Hepatic stellate cell (primary cell): ENCODE results near the gene C9orf78.

Experiments
- DNase-seq: peaks from one replicate; pipeline ENCODE4 v3.0.0; 2011; ENCODE audit warnings: low spot score

Gene C9orf78

DNA sequence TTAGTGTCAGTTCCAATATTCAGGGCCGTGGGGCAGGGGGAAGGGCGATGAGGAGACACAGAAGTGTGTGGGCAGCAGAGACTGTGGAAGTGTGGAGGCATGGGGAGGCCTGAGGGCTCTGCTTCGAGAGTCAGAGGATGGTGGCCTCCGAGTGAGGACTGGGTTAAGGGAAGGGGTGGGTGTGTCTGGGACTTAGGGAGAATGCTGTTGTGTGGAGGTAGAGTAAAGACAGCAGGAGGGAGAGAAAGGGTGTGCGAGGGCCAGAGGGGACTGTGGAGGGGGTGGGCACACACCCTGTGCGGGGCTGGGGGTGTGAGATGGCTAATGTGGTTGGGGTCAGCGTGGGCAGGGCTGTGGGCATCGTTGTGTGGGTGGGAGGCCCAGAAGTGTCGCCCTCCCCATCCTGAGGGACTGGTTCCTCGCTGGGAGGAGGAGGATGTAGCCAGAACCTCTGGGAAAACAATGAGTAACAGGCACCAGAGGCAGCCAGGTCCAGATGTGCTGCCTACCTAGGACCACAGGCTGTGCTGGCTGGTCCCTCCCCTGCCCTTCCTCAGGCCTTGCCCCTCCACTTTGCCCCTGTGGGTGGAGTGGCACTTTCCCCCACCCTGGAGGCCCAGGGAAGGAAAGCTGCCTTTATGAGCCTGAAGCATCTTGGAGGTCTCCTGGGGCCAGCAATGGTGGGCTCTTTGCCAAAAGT is 4.4 kb upstream of the C9orf78 start:
- no peak for DNase-seq

DNA sequence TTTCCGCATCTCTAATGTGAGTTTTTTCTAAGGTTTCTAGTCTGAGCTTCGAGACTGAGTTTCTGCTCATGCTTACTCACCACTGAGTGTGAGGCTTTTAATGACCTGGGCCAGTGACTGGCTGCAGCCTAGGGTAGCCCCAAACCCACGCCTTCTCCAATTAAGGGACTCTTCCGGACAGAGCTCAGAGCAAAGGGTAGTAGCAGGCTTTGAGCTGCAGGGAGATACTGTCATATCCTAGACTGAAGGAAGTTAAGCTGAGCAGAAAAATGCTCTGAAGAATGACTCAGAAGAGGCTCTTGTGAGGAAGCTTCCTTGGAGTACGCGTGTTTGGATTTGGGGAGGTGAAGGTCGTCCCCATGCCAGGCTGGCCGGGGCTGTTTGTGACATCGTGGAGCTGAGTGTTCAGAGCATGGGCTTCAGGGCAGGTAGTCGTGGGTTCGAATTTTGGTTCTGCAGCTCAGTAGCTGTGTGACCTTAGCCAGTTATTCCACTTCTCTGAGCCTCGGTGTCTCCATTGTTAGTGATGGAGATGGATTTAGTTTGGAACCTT is 3.7 kb upstream of the C9orf78 start:
- DNase-seq, result peak; percentile 71

DNA sequence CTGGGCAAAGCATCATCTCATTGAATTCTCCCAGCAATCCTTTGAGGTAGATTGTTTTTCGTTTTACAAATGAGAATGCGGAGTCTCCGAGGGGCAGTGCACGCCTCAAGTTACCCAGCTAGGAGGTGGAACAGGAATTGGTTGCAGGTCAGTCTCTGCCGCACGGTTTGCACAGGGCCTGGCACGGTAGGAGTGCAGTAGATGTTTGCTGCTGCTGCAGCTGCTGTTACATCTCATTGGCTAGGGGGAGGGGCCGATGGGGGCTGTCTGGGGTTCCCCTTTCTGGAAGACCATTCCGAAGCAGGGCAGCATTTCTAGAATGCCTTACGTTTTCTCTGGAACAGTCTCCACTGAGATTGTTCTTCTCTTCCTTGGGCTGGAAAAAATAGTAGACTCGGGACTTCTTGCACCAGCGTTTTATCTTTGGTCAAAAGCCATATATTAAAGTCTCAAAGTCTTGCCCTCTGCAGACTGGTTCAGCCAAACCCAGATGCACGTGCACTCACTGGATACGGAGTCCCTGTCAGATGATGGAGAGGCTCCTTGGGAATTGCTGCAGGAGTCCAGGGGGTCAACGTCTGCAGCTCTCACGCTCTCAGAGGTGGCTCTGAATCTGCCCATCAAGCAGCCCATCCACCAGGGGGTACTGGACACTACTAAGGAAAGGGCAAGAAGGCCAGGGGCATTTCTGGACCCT is 1.4 kb upstream of the C9orf78 start:
- DNase-seq, result no peak

DNA sequence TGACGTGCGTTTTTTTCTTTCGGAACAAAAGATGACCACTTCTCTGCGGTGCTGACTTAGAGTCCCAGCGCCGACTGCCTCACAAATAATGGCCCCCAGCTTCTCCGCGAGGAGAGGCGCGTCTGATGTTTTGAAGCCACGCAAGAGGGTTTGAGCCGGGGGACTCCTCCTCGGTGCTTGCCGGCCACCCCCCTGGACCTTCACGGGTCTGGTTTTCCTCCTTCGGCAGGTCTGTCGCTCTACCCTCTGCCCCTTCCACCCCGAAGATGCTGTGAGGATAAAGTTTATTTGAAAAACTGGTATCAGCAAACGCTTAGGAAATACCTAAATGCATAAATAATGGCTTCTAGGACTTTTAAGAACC is 767 bp upstream of the C9orf78 start:
- DNase-seq, result no peak

DNA sequence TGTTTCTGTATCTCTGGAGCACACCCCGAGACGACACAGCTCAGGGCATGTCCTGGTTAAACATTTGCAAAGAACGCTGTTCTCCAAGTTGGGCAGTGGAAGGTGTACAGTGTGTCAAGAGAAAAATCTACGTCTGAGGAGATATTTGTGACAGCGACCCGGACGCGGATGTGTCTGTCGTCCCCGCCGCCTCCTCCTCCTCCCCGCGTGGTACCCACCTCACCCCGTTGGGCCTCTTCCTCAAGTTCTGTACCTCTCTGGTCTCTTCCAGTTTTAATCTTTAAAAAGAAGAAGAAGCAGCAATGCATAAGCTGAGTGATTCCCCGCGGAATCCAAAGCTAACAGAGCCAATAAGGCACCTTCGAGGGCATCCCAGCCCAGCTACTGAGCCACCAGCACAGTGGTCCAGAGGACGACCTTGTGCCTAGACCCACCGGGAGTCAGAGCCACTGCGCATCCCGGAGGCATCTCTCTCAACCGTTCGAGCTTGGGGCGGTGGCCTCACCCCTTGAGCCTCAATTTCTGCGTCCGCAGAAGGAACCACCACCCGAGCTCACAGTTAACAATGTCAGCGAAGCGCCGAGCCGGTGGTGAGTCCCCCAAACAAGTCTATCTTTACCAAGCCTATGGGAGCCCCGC is 467 bp downstream of the C9orf78 start:
- peak; percentile 34 for DNase-seq

DNA sequence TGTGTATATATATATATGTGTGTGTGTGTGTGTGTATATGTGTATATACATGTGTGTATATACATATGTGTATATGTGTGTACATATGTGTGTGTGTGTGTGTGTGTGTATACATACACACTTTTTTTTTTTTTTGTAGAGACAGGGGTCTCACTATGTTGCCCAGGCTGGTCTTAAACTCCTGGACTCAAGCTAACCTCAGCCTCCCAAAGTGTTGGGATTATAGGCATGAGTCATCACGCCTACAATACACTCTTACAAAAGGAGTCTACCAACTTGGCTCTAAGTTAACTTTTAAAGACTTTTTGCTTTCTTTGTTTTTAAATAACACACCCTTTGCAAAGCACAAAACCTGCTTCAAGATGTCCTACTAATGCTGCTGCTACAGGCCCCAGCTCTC is 2.1 kb downstream of the C9orf78 start:
- no peak for DNase-seq

DNA sequence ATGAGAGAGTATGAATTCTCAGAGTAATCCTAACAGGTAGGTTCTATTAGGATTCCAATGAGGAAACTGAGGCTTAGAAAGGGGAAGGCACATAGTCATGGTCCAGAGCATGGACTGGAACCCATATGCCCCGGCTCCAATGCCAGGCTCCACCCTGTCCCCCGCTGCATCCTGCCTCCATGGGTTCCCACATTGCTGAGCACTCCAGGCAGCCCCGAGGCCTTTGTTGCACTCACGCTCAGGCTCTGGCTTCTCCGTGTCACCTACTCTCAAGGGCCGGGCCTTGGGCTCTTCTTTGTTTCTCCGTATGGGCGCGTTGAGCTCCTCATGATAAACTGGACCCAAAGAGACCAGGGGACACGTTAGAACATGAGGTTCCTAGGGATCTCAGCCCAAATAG is 6.1 kb downstream of the C9orf78 start:
- DNase-seq, result no peak

DNA sequence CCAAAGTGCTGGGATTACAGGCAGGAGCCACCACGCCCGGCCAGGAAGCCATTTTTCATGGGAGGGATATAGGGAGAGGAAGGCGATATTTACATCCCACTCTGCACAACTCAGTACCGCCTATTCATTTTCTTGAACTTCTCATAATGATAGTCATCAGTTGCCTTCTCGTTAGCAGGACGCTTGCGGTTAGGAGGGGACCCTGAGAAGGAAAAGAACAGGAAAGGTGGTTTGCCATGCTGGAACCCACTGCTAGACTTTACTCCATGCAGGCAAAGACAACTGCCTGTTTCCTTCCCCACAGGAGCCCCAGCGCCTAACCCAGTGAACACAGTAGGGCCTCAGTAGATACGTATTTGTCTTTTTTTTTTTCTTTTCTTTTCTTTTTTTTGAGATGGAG is 7.0 kb downstream of the C9orf78 start:
- DNase-seq, result no peak

DNA sequence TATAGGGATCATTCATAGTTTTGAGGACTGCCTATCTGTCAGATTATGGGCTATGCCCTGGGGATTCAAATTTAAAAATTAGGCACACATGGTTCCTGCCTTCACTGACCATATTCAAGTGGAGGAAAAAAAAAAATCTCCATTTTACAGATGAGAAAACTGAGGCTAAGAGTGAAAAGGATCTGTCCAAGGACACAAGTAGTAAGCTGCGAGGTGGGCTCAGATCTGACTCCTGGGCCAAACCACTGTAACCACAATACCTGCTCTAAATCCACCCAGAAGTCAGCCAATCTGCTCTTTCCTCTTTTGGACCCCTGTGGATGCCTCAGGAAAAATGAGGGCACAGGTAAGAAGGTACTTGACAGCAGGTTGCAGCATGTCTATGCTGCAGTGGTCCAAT is 8.3 kb downstream of the C9orf78 start:
- no peak for DNase-seq

DNA sequence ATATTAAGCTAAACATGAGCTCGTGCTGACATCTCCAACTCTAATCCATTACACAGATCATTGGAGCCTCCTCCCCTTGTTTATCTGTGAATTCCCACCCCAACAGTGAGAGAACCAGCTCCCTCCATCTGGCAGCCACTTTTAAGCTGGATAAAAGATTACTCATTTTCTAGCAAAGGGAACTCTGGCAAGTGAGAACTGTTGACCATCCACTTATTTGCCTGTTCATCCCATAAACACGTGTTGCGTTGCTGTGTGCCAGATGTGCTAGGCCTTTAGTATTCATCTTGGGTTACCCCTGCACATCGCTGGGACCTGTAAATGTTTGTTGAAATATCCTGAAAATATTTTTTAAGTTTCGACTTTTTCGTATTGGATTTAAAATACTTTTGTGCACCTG is 8.7 kb downstream of the C9orf78 start:
- no peak for DNase-seq

DNA sequence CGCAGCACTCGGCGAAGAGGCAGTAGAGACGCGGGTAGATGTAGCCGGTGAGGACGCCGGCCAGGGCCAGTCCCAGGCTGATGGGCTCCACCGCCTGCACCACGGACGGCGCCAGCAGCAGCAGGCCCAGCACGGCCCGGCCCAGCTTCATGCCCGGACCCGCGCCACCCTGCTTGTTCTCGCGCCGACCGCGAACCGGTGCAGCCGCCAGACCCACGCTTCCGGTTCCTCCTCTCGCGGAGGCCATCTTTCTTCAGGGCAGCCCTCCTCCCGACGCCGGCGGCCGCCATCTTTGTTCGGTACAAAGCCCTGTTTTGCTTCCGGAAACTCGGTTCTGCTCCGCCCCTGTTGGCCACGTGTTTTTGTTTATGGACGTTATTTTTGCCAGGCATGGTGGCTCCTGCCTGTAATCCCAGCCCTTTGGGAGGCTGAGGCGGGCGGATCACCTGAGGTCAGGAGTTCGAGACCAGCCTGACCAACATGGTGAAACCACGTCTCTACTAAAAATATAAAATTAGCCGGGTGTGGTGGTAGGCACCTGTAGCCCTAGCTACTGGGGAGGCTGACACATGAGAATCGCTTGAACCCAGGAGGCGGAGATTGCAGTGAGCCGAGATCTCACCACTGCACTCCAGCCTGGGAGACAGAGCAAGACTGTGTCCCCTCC is 11.0 kb downstream of the C9orf78 start, which contains the start of gene TOR1A:
Gene TOR1A (minus strand): TSS at position 202 of the 667 bp plus-strand sequence. CDS start 51 bp downstream, at position 151.
- peak; percentile 91 for DNase-seq

DNA sequence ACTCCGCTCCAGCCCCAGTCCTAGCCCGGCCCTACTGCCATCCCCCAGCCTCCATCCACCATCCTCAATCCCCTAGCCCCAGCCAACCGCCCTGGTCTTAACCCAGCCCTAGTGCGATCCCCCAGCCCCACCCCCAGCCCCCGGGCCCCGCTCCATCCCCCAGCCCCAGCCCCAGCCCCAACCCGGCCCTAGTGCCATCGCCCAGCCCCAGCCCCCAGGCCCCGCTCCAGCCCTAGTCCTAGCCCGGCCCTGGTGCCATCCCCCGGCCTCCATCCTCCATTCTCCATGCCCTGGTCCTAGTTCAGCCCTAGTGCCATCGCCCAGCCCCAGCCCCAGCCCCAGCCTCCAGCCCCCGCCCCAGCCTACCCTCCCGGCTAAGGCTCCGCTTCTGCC is 11.5 kb downstream of the C9orf78 start:
- peak; percentile 32 for DNase-seq

DNA sequence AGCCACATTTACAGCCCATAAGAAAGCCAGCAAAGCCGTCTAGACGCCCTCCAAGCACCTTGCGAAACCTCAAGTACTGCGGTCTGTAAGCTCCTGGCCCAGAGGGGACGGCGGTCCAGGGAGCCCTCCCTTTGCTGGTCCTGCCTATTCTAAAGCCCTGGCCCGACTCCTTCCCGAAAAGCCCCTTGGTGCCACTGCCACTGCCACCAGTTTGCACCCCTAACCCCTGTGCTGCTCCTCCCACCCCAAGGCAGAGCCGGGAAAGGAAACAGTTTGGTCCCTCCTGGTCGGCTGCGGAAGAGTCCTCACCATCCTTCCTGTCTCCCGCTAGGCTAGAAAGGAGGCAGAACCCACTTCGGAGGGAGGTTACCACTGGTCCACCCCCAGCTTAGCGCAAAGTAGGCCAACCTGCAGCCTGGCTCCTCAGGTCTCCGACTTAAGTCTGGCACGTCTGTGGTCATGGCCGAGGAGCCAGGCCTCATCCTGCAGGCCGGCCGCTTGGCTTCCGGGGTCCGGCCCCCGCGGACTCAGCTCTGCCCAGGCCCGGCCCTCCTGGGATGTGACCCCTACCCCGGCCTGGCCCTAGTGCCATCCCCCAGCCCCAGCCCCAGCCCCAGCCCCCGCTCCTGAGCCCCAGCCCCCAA is 12.1 kb downstream of the C9orf78 start:
- DNase-seq, result peak; percentile 38

DNA sequence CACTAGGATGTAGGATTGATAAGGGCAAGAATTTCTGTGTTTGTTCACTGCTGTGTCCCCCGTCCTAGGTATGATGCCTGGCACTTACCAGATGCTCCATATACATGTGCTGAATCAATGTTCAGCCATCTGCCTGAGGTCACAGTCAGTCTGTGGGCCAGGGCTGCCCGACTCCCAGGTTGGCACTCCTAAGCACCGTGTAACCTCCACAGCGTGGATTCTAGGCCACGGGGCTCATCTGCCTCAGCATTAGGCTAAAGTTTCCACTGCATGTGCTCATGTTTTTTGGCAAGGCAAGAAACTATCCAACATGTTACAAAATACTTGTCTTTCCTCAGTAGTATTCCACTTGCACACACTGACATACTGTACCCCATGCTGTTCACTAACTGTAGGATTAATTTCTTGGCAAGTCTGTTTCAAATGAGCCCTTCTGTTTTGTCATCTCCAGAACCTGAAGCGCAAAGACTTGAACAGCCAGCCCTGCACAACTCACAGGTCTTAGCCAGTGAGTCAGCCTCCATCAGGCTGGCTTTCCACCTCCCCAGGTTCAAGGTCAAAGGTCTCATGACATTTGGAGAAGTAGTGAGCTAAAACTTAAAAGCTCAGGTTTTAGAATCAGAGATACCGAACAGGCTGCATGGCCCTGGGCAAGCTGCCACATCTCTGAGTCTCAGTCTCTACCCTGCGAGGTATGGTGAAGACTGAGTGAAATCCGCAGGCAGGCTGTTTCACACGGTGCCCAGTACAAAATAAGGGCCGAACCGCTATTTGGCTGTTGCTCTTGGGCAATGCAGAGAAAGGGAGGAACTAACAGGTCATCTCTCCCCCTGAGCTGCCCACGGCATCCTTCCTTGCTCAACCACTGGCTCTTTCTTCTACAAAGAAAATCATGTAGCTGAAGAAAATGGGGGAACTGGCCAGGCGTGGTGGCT is 18.3 kb downstream of the C9orf78 start:
- DNase-seq, result no peak

DNA sequence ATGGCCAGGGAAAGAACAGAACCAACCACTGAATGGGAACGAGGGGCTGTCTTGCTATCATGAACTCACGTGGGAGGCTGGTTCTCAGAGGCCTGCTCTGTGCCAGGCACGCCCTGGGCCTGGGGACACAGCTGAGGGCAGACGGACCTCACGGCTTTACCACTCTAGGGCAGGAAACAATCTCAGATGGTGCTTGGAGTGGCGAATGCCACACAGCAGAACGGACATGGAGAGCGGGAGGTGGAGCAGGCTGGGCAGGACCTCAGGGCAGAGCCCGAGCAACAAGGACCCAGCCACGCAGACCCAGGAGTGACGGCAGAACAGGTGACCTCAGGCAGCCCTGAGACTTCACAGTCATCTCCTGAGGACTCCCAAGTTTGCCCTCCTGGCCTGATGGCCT is 19.8 kb downstream of the C9orf78 start:
- DNase-seq, result no peak

DNA sequence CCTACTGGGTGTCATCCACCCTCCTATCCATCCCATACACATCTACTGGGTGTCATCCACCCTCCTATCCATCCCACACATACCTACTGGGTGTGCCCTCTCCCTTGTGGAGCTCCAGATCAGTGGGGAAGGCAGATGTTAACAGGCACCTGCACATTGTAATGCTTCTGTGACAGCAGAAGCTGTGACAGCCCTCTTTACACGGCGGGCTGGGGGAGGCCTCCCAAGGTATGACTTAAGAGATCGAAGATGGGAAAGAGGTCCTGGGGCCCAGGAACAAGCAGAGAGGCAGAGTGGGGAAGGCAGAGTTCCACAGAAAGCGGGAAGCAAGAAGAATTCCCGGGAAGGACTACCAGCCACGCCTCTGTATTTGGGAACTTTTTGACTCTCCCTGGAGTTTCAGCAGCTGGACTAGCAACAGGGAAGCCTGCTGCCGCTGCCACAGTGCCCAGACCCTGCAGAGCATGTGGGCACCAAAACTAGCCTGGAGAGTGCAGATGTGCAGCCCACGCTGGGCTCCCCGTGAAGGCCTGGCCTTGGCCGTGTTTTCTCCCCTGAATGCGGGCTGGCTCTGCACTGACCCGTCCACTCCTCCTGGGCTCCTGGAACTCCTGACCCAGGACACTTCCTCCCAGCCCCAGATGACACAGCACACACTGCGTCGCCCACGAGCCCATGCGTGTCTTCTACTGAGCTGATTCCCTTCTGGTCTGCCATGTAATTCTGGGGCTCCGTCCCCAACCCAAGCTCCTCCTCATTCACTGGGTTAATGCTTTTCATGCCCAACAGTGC is 20.4 kb downstream of the C9orf78 start:
- no peak for DNase-seq

DNA sequence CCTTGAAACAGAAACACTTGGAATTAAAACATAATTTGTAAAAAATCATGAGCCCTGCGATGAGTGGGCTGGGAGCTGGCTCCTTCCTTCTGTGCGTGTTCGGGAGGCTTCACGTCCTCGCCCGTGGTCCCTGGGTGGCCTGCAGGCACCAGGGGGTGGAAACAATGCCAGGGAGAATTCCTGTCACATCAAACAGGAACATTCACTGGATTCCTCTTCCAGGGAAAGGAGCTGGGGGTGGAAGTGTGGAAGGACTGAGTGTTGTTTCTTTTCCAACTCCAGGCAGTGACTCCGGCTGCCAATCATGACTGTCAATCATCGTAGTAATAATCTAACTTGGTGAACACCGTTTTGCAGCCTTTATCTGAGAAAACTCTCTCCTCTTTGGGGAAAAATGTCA is 21.4 kb downstream of the C9orf78 start:
- no peak for DNase-seq

DNA sequence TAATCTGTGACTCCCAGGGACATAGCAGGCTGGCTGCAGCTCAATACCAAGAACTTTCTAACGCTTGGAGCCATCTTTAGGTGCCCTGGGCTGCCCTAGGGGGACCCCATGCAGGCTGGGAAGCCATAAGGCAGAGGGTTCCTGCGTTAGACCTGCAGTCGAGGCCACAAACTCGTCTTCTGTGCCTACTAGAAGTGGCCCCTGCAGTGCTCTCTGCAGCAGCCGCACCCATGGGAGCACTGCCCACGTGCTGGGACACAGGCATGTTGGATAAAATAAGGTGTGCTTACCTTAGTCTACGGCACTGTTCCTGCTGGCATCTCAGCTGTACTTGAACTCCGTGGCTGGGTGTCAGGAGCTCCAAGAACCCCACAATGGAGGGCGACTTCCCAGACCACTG is 22.7 kb downstream of the C9orf78 start:
- DNase-seq, result no peak

DNA sequence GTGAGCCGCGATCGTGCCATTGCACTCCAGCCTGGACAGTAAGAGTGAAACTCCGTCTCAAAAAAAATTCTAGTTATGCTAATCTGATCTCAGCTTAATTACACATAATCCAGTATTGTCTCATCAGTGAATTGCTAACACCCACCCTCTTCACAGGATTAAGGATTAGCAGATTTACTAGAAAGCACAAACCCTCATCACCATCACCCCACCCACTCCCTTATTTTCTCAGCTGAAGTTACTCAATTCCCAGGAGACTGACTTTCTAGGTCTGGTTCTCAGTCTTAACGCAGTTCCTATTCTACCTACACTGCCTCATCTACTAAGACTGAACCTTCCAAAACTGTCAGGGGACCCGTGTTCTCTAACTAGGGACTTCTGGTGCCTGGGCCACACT is 23.1 kb downstream of the C9orf78 start:
- no peak for DNase-seq

DNA sequence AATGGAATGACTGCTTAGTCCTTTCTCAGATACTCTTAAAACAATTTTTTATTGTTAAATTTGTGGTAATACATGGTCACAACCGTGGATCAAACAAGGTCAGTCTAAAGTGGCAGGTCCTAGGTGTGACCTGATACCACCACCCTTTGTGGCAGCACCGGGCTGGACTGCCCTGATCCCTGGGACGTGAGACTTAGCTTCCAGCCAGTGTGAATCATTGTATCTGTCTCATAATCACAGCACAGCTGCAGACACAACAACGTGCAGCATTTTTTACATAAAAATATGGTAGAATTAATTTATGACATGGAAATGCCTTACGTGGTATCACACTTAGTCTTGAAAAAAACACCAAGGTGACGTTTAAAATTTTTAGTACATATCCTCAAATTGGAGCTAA is 24.3 kb downstream of the C9orf78 start:
- no peak for DNase-seq
